DMS 273 (cell line): ENCODE measurements around the gene MAF.

Source experiments
- DNase-seq: peaks from one replicate; lab custom pipeline; 2025; ENCODE audit not compliant: unreplicated experiment; lab: John Stamatoyannopoulos, UW

MAF gene

GRCh38 chr16:79613009-79613408, 12.5 kb upstream of the MAF start:
- no peak for DNase-seq

GRCh38 chr16:79612207-79612606, 11.7 kb upstream of the MAF start:
- DNase-seq: no peak

GRCh38 chr16:79610771-79611170, 10.2 kb upstream of the MAF start:
- no peak for DNase-seq

- DNase-seq: no peak
These were observed 9.3 kb upstream of the MAF start for GRCh38 chr16:79609861-79610260.

GRCh38 chr16:79608976-79609375, 8.4 kb upstream of the MAF start:
- DNase-seq: no peak

- no peak for DNase-seq
These were observed 7.0 kb upstream of the MAF start for GRCh38 chr16:79607587-79607986.

- no peak for DNase-seq
These were observed 5.5 kb upstream of the MAF start for GRCh38 chr16:79605999-79606398.

- no peak for DNase-seq
These were observed 2.5 kb upstream of the MAF start for GRCh38 chr16:79603055-79603454.

GRCh38 chr16:79602628-79603014, 2.1 kb upstream of the MAF start:
- DNase-seq: no peak

- peak; percentile 75 for DNase-seq
These were observed 1.5 kb upstream of the MAF start for GRCh38 chr16:79601931-79602627.

- peak; percentile 33 for DNase-seq
These were observed 774 bp upstream of the MAF start for GRCh38 chr16:79601092-79601930.

- DNase-seq: peak; percentile 69
These were observed 500 bp downstream of the MAF start for GRCh38 chr16:79599837-79600637.

GRCh38 chr16:79599256-79599836, 1.2 kb downstream of the MAF start:
- peak; percentile 32 for DNase-seq

GRCh38 chr16:79598348-79599181, 2.0 kb downstream of the MAF start:
- peak; percentile 53 for DNase-seq

- DNase-seq: no peak
These were observed 2.5 kb downstream of the MAF start for GRCh38 chr16:79598063-79598347.

GRCh38 chr16:79597277-79598062, 3.1 kb downstream of the MAF start:
- DNase-seq: no peak

GRCh38 chr16:79595931-79596450, 4.5 kb downstream of the MAF start:
- no peak for DNase-seq

GRCh38 chr16:79595231-79595641, 5.3 kb downstream of the MAF start:
- no peak for DNase-seq

- no peak for DNase-seq
These were observed 6.8 kb downstream of the MAF start for GRCh38 chr16:79593754-79594153.
